Fibroblast of lung (primary cell): Measurements from ENCODE around the gene DNER.

Experiments used
- EZH2 ChIP-seq: IDR thresholded peaks from 2 replicates; pipeline ENCODE4 v1.5.1; 2012; ENCODE audit warnings: low read length, control low read depth, mild to moderate bottlenecking; ENCODE audit errors: missing control alignments
- TF ChIP-seq, protein P1 (sequence below), 2 donors: IDR thresholded peaks in 1 of 2; conservative IDR thresholded peaks in 1 of 2; 1 replicate in 1 of 2; 2 replicates in 1 of 2; pipeline ENCODE4 v1.5.1; 2011 to 2012; ENCODE audit warnings: low read length in 2 of 2, control low read depth in 1 of 2, inconsistent platforms in 1 of 2, low read depth in 1 of 2, mild to moderate bottlenecking in 1 of 2

DNA sequence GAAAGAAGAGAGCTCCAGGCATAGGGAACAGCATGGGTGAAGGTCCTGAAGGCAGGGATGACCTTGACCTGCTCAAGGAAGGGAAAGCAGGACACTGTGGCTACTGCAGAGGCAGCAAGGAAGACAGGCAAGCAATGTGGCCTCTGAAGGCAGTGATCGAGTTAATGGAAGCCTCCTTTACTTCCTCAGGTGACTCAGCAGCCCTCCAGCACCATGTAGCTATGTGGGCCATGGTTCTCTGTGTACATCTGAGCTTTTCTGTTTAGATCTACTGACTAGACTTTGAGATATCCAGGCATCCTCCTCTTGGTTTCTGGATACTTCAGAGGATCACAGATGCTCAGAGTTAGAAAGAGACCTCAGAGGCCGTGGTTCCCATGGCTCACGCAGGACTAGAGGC, 336.0 kb downstream of the DNER start:
- TF ChIP-seq EZH2, result no peak
- TF ChIP-seq, protein P1, sequence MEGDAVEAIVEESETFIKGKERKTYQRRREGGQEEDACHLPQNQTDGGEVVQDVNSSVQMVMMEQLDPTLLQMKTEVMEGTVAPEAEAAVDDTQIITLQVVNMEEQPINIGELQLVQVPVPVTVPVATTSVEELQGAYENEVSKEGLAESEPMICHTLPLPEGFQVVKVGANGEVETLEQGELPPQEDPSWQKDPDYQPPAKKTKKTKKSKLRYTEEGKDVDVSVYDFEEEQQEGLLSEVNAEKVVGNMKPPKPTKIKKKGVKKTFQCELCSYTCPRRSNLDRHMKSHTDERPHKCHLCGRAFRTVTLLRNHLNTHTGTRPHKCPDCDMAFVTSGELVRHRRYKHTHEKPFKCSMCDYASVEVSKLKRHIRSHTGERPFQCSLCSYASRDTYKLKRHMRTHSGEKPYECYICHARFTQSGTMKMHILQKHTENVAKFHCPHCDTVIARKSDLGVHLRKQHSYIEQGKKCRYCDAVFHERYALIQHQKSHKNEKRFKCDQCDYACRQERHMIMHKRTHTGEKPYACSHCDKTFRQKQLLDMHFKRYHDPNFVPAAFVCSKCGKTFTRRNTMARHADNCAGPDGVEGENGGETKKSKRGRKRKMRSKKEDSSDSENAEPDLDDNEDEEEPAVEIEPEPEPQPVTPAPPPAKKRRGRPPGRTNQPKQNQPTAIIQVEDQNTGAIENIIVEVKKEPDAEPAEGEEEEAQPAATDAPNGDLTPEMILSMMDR (conservative IDR thresholded peaks at IDR 0.05 in 1 of 2, IDR thresholded peaks at IDR 0.05 in 1 of 2; ENCODE audit: low read depth in 1 of 2, low read length in 2 of 2), result no peak
